ENCODE measurements around the gene TMEM151B. TPM values are rescaled to one million over a fixed set of nuclear protein-coding genes. Genes with fewer than 3 reads are reported as not detected.

Gene TMEM151B
- total RNA-seq, 2 donors from 2014 or later: 0.09 to 1.1 TPM

- 91% methylated on average over 14 of the region's 14 CpGs for WGBS
- intact Hi-C loops (cut with DNase I): no loop called here
- Histone ChIP-seq H3K4me3 (no peak overlapping the region), H3K36me3 (peaks cover 21 to 37% of the 10 kb centered on the region in 2 donors), H3K27ac (no peak overlapping the region), H3K9me3 (no peaks in the 10 kb centered on the region), H3K27me3 (replicated peaks; ENCODE audit: insufficient read depth) (no peaks in the 10 kb centered on the region), H3K4me1 (replicated peaks) (peaks cover 13% of the 10 kb centered on the region)
- TF ChIP-seq POLR2A (IDR thresholded peaks at IDR 0.05) (no peak), CTCF (IDR thresholded peaks at IDR 0.05) (no peak), POLR2AphosphoS5 (IDR thresholded peaks at IDR 0.05) (no peak)
- no peak for DNase-seq (ENCODE audit: low spot score)
These were observed 18.4 kb upstream of the TMEM151B start for GRCh38 chr6:44251576-44252524.

DNA sequence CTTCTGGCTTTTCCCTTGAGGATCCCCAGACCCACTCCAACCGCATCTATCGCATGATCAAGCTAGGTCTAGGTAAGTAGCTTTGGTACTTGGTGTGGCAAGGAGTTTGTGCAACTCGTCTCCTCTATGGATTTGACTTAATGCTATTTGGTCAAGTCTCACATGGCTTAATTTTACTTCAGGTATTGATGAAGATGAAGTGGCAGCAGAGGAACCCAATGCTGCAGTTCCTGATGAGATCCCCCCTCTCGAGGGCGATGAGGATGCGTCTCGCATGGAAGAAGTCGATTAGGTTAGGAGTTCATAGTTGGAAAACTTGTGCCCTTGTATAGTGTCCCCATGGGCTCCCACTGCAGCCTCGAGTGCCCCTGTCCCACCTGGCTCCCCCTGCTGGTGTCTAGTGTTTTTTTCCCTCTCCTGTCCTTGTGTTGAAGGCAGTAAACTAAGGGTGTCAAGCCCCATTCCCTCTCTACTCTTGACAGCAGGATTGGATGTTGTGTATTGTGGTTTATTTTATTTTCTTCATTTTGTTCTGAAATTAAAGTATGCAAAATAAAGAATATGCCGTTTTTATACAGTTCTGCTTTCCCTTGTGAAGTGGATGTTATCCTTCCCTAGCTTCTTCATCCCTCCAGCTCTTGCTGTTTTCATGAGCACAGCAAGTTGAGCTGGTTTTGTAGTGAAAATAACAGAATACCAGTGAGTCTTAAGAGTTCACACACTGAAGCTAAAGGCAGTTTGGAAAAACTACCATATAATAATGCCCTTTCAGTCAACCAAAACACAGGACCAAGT, 16.7 kb upstream of the TMEM151B start:
- no peak for DNase-seq (ENCODE audit: low spot score)
- H3K4me3 ChIP-seq: no peak overlapping the region
- WGBS: 65% methylated on average over 10 of the region's 10 CpGs
- no peak overlapping the region for H3K27ac ChIP-seq
- H3K27me3 ChIP-seq (replicated peaks; ENCODE audit: insufficient read depth): no peaks in the 10 kb centered on the region
- H3K4me1 ChIP-seq (replicated peaks): peaks cover 13% of the 10 kb centered on the region
- H3K36me3 ChIP-seq: peaks cover 21 to 37% of the 10 kb centered on the region in 2 donors
- no peaks in the 10 kb centered on the region for H3K9me3 ChIP-seq
- TF ChIP-seq CTCF (IDR thresholded peaks at IDR 0.05) (peak in 2 of 4 experiments; percentile 38 to 41), POLR2AphosphoS5 (IDR thresholded peaks at IDR 0.05) (no peak)
- intact Hi-C loops (cut with DNase I): no loop called here

DNA sequence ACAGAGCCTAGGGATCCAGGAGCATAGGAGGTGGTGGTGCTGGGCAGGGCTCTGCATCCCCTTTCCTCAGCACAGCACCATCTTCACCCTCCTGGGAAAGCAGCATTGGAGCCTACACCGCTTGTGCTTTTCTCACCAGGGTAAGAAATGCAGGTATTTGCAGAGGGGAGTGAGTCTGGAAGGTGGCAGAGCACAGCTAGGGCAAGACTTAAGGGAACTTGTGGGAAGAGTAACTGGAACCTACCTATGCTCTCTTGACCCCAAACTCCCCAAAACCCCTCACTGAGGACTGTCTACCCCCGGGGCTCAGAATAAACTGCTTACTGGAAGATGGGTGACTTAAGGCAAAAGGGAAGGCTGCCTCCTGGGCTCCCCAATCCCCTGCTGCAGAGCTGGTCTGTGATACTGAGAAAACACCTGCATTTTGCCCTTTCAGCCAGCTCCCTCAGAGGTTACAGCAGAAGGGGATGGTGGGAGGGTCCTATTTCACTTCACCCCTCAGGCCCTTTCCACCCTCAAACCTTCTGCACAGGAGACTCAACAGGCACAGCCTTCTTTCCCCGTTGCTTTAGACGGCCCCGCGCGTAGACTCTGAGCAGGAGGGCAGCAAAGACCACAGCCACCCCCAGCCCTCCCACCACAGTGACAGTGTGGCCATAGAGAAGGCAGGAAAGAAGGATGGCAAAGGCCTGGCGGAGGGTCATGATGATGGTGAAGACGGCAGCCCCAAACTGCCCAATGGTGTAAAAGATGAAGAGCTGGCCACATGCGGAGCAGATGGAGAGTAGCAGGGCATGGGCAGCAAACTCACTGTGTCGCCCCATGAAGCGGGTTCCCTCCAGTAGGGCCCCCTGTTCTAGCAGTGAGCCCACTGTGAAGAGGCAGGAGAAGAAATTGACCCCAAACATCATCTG, 15.8 kb upstream of the TMEM151B start:
- Histone ChIP-seq H3K4me1 (replicated peaks) (peaks cover 7% of the 10 kb centered on the region), H3K36me3 (peaks cover 21 to 34% of the 10 kb centered on the region in 2 donors), H3K4me3 (no peak overlapping the region), H3K27me3 (replicated peaks; ENCODE audit: insufficient read depth) (no peaks in the 10 kb centered on the region), H3K9me3 (no peaks in the 10 kb centered on the region), H3K27ac (no peak overlapping the region)
- WGBS: 75% methylated on average over 12 of the region's 12 CpGs
- TF ChIP-seq POLR2A (IDR thresholded peaks at IDR 0.05): no peak
- TF ChIP-seq CTCF (IDR thresholded peaks at IDR 0.05): no peak
- no peak for TF ChIP-seq POLR2AphosphoS5 (IDR thresholded peaks at IDR 0.05)
- no peak for DNase-seq (ENCODE audit: low spot score)
- intact Hi-C loops (cut with DNase I): no loop called here

- no peak for TF ChIP-seq POLR2A (IDR thresholded peaks at IDR 0.05)
- TF ChIP-seq CTCF (IDR thresholded peaks at IDR 0.05): no peak
- no peak for TF ChIP-seq POLR2AphosphoS5 (IDR thresholded peaks at IDR 0.05)
- H3K27ac ChIP-seq: peak overlapping the region in 1 of 2 donors; percentile 92
- DNase-seq (ENCODE audit: low spot score): no peak
- intact Hi-C loops (cut with DNase I): no loop called here
- no peaks in the 10 kb centered on the region for H3K27me3 ChIP-seq (replicated peaks; ENCODE audit: insufficient read depth)
- H3K4me1 ChIP-seq (replicated peaks): peaks cover 7% of the 10 kb centered on the region
- no peak overlapping the region for H3K4me3 ChIP-seq
- H3K36me3 ChIP-seq: peaks cover 21 to 26% of the 10 kb centered on the region in 2 donors
- 65% methylated on average over 16 of the region's 16 CpGs for WGBS
- H3K9me3 ChIP-seq: no peaks in the 10 kb centered on the region
These were observed 15.0 kb upstream of the TMEM151B start for GRCh38 chr6:44255105-44255808.
